Stimulated activated CD8-positive, alpha-beta memory T cell treated with anti-CD3 and anti-CD28 coated beads, Interleukin-15, amount 100 ng/mL, for 4 hours (primary cell): ENCODE measurements around the gene STK33.

Experiments used
- DNase-seq, 2 donors: peaks; one replicate each; pipeline ENCODE4 v3.0.0-alpha.2; 2020; ENCODE audit warnings: low read depth in 2 of 2

Gene STK33

DNA sequence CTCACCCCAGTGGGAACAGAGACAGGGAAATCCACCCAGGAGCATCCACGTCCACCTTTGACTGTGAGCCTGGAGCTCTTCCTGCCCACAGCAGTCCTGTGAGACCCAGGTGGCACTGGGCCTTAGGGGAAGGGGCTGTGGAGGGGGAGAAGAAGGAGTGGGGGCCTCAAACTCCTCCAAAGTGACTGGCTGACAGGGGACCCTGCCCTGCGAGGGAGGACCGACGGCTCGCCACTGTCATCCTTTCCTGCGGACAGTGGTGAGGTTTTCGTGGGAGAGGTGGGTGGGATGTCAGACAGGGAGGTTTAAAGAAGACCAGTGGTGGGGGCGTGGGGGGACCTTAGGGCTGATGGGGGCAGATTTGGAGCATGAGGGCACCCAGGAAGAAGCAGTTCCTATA lies 237.8 kb downstream of the STK33 start:
- DNase-seq: no peak

GRCh38 chr11:8355416-8355742 lies 238.6 kb downstream of the STK33 start:
- DNase-seq: no peak

DNA sequence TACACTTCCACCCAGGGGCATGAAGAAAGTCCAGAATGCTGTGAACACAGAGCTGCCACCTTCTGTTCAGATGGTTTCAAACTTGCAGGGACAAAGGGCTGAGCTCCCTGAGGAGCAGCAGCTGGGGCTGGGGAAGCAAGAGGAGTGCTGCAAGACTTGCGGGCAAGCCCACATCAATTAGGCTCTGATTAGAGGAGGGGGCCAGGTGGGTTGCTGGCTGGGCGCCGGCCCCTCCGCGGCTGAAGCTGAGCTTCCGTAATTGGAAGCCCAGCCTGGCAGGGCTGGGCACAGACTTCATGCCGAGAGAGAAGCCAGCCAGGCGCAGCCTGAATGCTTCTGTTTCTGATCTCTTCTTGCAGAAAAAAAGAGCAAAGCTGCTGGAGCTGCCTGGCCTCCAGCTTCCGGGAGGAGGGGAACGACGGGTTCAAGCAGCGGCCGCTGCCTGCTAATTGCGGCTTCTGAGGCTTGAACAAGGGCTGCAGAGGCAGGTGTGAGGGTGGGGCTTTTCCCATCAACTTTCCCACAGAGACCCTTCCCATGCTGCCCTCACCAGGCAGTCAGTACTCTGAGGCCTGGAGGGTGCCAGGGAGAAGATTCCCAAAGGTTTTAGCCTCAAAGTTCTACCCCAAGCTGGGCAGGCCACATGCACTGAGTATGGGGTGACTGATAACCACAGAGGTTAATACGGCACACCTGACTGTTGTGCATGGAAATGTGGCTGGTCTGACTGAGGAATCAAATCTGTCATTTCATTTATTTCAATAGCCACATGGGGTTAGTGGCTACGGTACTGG lies 239.2 kb downstream of the STK33 start:
- no peak for DNase-seq

DNA sequence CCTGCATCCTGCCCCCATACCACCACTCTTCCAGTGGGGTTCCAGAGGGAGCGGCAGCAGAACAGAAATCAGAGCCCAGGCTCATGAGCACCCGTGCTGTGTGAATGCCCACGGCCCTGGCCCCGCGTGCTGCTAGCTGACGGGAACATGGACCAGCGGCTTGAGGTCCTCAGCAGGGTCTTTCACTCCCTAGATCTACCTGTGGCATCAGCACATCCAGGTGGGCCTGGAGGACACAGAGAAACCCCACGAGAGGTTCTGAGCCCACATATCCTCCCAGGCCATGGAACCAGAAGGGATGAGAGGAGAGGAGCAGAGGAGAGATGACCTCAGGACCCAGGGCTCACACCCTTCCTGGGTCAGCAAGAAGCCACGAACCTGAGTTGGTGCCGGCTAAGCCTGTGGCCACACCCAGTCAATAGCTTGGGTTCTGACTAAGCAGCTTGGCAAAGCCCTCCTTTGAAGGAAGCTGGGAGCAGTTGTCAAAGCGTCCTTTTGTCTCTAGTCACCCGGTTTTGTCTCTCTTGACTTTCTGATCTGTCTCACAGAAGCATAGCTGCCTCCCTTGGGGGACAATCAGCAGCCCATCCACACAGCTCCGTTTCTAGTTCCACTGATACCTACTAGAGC lies 241.0 kb downstream of the STK33 start:
- no peak for DNase-seq

DNA sequence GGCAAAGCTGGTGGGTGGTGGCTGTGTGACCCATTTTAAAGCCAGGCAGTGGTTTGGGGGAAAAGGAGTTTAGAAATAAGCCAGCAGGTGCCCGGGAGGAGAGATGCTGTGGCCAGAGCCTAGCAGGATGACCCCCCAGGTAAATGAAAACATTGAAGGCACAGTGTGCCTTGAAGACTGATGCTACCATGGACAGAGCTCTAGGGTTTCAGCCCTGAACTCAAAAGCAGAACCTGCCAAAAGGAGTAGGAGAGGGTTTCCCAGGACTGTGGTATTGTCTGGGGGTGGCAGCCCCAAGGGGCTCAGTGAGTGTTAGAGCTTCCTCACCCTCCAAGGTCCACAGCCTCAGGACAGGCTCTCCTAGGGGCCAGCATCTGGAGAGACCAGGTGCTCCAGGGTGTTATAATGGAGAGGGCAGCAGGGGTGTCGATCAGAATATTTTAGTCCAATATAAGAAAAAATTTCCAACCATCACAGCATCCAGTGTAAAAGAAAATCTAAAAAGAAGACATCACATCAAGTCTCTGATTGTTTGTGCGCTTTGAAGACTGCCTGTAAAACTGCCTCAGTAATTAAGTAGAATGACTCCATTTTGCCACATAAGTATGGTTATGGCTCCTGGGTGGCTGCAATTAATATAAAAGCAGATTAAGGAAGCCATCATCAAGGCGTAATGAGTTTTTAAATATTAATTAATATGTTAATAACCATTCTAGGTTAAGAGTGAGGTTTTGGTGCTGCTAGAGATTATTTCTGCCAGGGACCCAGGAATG lies 241.7 kb downstream of the STK33 start:
- DNase-seq: no peak

DNA sequence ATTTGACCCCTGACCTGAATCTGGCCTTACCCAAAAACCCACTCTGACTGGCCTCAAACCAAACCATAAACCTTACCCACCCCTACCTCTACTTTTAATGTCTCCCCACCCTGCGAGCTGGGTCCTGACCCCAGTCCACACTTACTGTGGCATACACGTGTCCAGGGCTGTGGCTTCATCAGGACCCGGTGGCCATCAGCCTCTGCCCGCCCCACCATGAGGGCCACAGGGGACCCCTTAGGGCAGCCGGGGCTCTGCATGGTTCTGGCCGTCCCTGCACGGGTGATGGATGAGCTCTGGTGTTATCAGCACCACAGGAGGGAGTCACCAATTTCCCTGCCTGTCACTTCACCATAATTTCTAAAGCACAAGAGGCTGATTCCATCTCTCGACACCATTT lies 242.8 kb downstream of the STK33 start:
- DNase-seq: no peak

DNA sequence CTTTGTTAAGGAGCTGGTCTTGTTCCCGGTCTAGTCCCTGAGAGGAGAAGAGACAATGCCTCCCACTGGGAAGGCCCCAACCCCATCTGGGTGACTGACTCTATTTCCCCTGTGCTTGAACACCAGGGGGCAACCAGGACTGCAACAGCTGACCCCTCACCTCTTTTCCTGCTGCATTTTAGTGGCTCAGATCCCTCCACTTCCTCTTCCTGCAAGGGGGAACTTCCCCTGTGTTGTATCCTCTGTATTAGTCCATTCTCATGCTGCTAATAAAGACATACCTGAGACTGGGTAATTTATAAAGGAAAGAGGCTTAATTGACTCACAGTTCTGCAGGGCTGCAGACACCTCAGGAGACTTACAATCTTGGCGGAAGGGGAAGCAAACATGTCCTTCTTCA lies 246.1 kb downstream of the STK33 start:
- no peak for DNase-seq

DNA sequence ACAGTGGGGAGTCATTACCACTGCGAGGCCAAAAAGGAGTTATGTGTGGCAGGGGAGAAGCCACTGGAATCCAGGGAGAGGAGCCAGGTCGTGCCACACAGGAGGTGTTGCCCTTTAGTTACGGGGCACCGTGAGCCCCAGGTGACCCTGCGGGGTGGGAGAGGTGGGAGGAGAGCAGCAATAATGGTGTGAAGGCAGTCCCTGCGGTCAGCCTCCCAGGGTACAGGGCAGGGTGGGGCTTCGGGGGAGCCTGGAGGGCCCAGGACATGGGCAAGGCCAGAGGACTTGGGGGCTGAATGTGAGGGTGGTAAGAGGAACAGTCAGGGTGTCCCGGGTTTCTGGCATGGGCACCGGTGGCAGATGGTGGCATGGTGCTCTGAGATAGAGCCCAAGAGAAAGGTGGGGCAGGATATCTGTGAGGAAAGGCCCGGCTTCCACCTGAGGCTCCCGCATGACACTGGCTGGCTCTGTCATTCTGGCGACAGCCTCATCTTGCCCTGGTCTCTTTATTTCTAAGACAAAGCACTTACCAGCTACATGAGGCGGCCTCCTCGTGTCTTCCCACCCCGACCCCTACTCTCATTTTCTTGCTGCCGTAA lies 247.8 kb downstream of the STK33 start:
- DNase-seq: no peak

GRCh38 chr11:8345179-8345578 lies 248.8 kb downstream of the STK33 start:
- no peak for DNase-seq

- no peak for DNase-seq
These were observed 249.7 kb downstream of the STK33 start for GRCh38 chr11:8344346-8344745.

DNA sequence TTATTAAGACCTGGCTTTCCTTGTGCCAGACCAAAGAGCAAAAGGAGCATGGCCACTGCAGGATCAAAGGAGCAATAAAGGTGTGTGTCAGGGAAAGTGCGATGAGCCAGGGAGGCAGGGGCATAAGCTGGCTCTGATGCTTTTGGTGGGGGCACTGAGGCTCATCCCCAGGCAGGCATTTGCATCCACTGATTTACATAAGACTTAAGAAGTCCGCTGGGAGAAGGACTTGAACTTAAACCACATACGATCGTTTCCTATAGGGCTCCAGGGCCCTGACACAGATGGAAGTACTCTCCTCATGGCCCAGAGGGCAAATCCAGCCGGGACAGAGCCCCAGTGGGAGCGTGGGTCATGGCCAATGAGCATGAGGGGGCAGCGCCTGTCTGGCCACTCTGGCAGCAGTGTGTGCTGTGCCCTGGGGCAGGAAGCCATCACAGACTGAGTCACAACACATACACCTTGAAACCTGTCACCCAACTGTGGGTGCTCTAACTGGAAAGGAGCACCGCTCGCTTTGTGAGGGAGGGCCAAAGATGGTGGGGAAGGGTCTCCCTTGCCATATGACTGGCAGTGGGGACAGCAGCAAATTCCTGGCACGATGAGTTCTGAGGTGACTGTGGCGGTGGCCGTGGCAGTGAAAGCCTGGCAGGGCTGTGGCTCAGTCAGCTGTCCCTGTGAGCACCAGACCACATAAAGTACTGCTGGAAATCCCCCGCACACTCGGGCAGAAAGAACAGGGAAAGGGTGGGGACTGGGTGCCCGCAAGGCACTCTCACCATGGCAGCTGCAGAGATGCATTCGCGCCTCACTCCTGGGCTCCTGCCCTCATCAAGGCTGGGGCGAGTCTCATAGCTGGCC lies 251.0 kb downstream of the STK33 start:
- DNase-seq: no peak

- no peak for DNase-seq
These were observed 252.0 kb downstream of the STK33 start for GRCh38 chr11:8341996-8342395.
